ENCODE data around the gene EFEMP1.

The EFEMP1 gene

GRCh38 chr2:55899881-55900280 lies 23.7 kb downstream of the EFEMP1 start:
- TF ChIP-seq CTCF (IDR thresholded peaks at IDR 0.05): no peak
- H3K27ac ChIP-seq: no peak overlapping the region

GRCh38 chr2:55898386-55899040 lies 25.1 kb downstream of the EFEMP1 start:
- Histone ChIP-seq H3K9ac (no peak overlapping the region), H3K79me2 (no peaks in the 10 kb centered on the region), H3K27me3 (ENCODE audit: control insufficient read depth, insufficient read depth, low read length) (no peaks in the 10 kb centered on the region), H3K4me3 (ENCODE audit: low read depth, low read length) (no peak overlapping the region), H3K4me1 (no peaks in the 10 kb centered on the region), H3K4me2 (ENCODE audit: low read length) (no peak overlapping the region), H2AFZ (no peak overlapping the region), H3K36me3 (ENCODE audit: control insufficient read depth, insufficient read depth, low read length) (no peaks in the 10 kb centered on the region), H3K9me3 (ENCODE audit: control insufficient read depth, low read length) (no peaks in the 10 kb centered on the region), H3K27ac (no peak overlapping the region)
- TF ChIP-seq CTCF (IDR thresholded peaks at IDR 0.05): no peak

More at GRCh38 chr2:55899881-55900280, 23.7 kb downstream of the EFEMP1 start:
- no peaks in the 10 kb centered on the region for H3K36me3 ChIP-seq (ENCODE audit: control insufficient read depth, insufficient read depth, low read length)
- no peaks in the 10 kb centered on the region for H3K79me2 ChIP-seq
- H3K9me3 ChIP-seq (ENCODE audit: control insufficient read depth, low read length): no peaks in the 10 kb centered on the region
- H3K4me1 ChIP-seq: no peaks in the 10 kb centered on the region
- H3K4me3 ChIP-seq (ENCODE audit: low read depth, low read length): no peak overlapping the region
- no peaks in the 10 kb centered on the region for H3K27me3 ChIP-seq (ENCODE audit: control insufficient read depth, insufficient read depth, low read length)
- H3K4me2 ChIP-seq (ENCODE audit: low read length): no peak overlapping the region
- H2AFZ ChIP-seq: no peak overlapping the region
- H3K9ac ChIP-seq: no peak overlapping the region

GRCh38 chr2:55896633-55897032 lies 26.9 kb downstream of the EFEMP1 start:
- no peak overlapping the region for H3K9ac ChIP-seq
- H3K4me2 ChIP-seq (ENCODE audit: low read length): no peak overlapping the region
- H3K27ac ChIP-seq: no peak overlapping the region
- H3K4me1 ChIP-seq: no peaks in the 10 kb centered on the region
- no peak overlapping the region for H2AFZ ChIP-seq
- no peaks in the 10 kb centered on the region for H3K27me3 ChIP-seq (ENCODE audit: control insufficient read depth, insufficient read depth, low read length)
- no peak overlapping the region for H3K4me3 ChIP-seq (ENCODE audit: low read depth, low read length)
- no peaks in the 10 kb centered on the region for H3K9me3 ChIP-seq (ENCODE audit: control insufficient read depth, low read length)
- no peaks in the 10 kb centered on the region for H3K36me3 ChIP-seq (ENCODE audit: control insufficient read depth, insufficient read depth, low read length)
- no peaks in the 10 kb centered on the region for H3K79me2 ChIP-seq
- no peak for TF ChIP-seq CTCF (IDR thresholded peaks at IDR 0.05)

- no peaks in the 10 kb centered on the region for H3K4me1 ChIP-seq
- H3K27me3 ChIP-seq (ENCODE audit: control insufficient read depth, insufficient read depth, low read length): no peaks in the 10 kb centered on the region
- no peaks in the 10 kb centered on the region for H3K79me2 ChIP-seq
- no peaks in the 10 kb centered on the region for H3K36me3 ChIP-seq (ENCODE audit: control insufficient read depth, insufficient read depth, low read length)
- no peak overlapping the region for H3K27ac ChIP-seq
- TF ChIP-seq CTCF (IDR thresholded peaks at IDR 0.05): no peak
- no peak overlapping the region for H2AFZ ChIP-seq
- no peak overlapping the region for H3K4me3 ChIP-seq (ENCODE audit: low read depth, low read length)
- H3K9ac ChIP-seq: no peak overlapping the region
- no peaks in the 10 kb centered on the region for H3K9me3 ChIP-seq (ENCODE audit: control insufficient read depth, low read length)
- H3K4me2 ChIP-seq (ENCODE audit: low read length): no peak overlapping the region
Measured at GRCh38 chr2:55894720-55895119, 28.9 kb downstream of the EFEMP1 start.

GRCh38 chr2:55891671-55892094 lies 31.9 kb downstream of the EFEMP1 start:
- no peak for TF ChIP-seq CTCF (IDR thresholded peaks at IDR 0.05)
- H3K27me3 ChIP-seq (ENCODE audit: control insufficient read depth, insufficient read depth, low read length): no peaks in the 10 kb centered on the region
- no peaks in the 10 kb centered on the region for H3K4me1 ChIP-seq
- no peak overlapping the region for H2AFZ ChIP-seq
- no peak overlapping the region for H3K9ac ChIP-seq
- H3K4me2 ChIP-seq (ENCODE audit: low read length): no peak overlapping the region
- H3K27ac ChIP-seq: no peak overlapping the region
- no peaks in the 10 kb centered on the region for H3K36me3 ChIP-seq (ENCODE audit: control insufficient read depth, insufficient read depth, low read length)
- no peaks in the 10 kb centered on the region for H3K9me3 ChIP-seq (ENCODE audit: control insufficient read depth, low read length)
- no peak overlapping the region for H3K4me3 ChIP-seq (ENCODE audit: low read depth, low read length)
- no peaks in the 10 kb centered on the region for H3K79me2 ChIP-seq

All from parathyroid adenoma (tissue), 2 donors.